GM12892 (cell line): Measurements from ENCODE around the gene RFX4.

ENCODE experiments used
- POLR2A ChIP-seq: IDR thresholded peaks from 2 replicates; pipeline ENCODE4 v1.6.1; 2011; ENCODE audit warnings: low read depth, low read length, control low read depth
- POLR2AphosphoS5 ChIP-seq: IDR thresholded peaks from 2 replicates; pipeline ENCODE4 v1.6.1; 2011; ENCODE audit warnings: low read depth, low read length, control low read depth

DNA sequence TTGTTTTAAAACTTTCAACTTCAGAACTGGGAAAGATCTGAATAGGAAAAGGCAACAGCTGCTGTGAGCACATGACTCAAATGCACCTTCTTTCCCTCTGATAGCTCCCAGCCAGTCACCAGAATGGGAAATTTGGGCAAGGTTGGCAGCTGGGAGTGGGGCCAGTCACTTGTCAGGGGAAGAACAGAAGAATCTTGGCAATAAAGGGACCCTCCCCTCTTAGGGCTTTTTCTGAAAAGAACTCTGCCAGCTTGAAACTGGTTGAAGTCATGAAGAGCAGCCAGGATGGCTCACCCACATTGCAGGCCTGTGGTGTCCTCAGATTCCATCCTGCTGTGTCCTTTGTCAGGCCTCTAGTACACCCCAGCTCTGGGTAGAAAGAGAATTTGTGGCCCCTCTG lies 181.4 kb downstream of the RFX4 start:
- no peak for TF ChIP-seq POLR2A
- no peak for TF ChIP-seq POLR2AphosphoS5
